IPS-18c (cell line): ENCODE data around the gene GTPBP8.
"Not testable (repeated sequence)": the region's sequence is repeated elsewhere in the genome, so short reads cannot be mapped to it uniquely, and the experiment has no call there.

Source experiments
- H3K4me3 ChIP-seq: 2 replicates; pipeline ENCODE4 v1.7.0; 2013; ENCODE audit warnings: low read depth, mild to moderate bottlenecking, low read length, moderate library complexity; ENCODE audit not compliant: insufficient read depth
- H3K9me3 ChIP-seq: one replicate; pipeline ENCODE4 v1.6.1; 2013; ENCODE audit warnings: mild to moderate bottlenecking, low read length, moderate library complexity; ENCODE audit not compliant: control insufficient read depth, insufficient read depth

Gene GTPBP8

GRCh38 chr3:113039546-113039945 is 48.8 kb downstream of the GTPBP8 start:
- Histone ChIP-seq H3K4me3 (no peak overlapping the region), H3K9me3 (peaks cover 6% of the 10 kb centered on the region)

- H3K9me3 ChIP-seq, result peaks cover 6% of the 10 kb centered on the region
- H3K4me3 ChIP-seq, result no peak overlapping the region
Observed at GRCh38 chr3:113040231-113040630, 49.4 kb downstream of the GTPBP8 start.

- Histone ChIP-seq H3K4me3 (no peak overlapping the region), H3K9me3 (peaks cover 6% of the 10 kb centered on the region)
Observed at GRCh38 chr3:113043686-113044085, 52.9 kb downstream of the GTPBP8 start.

GRCh38 chr3:113046186-113046965 is 55.6 kb downstream of the GTPBP8 start:
- H3K4me3 ChIP-seq, result not testable (repeated sequence)

GRCh38 chr3:113051302-113051711 is 60.5 kb downstream of the GTPBP8 start:
- H3K4me3 ChIP-seq, result no peak overlapping the region
- no peaks in the 10 kb centered on the region for H3K9me3 ChIP-seq

More at GRCh38 chr3:113046186-113046965, 55.6 kb downstream of the GTPBP8 start:
- not testable (repeated sequence) for H3K9me3 ChIP-seq
